ENCODE measurements around the gene CD300LD. TPM values are rescaled to one million over a fixed set of nuclear protein-coding genes. Genes with fewer than 3 reads are reported as not detected.

Gene CD300LD
- total RNA-seq, 4 donors from 2014 or later: not detected

GRCh38 chr17:74632617-74633016, 40.5 kb upstream of the CD300LD start:
- TF ChIP-seq CTCF (IDR thresholded peaks at IDR 0.05; ENCODE audit: low read depth): no peak

- no peak for TF ChIP-seq CTCF (IDR thresholded peaks at IDR 0.05; ENCODE audit: low read depth)
Observed at GRCh38 chr17:74631468-74632450, 39.7 kb upstream of the CD300LD start.

DNA sequence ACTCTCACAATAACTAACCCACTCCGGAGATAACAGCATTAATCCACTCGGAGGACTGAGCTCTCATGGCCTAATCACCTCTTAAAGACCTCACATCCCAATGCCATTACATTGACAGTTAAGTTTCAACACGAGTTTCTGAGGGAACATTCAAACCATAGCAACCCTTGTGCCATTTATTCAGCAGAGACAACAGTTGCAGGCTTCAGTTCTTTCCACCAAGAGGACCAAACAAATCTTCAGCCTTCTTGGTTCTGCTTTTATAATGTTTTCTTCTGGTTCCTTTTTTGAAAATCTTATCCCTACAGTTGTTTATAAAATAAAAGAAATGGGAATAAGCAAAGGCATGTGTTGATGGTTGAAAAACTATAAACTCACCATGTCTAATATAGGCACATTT, 33.6 kb upstream of the CD300LD start:
- TF ChIP-seq CTCF (IDR thresholded peaks at IDR 0.05; ENCODE audit: low read depth): no peak

- no peak for TF ChIP-seq CTCF (IDR thresholded peaks at IDR 0.05; ENCODE audit: low read depth)
Observed at GRCh38 chr17:74624131-74624530, 32.0 kb upstream of the CD300LD start.

DNA sequence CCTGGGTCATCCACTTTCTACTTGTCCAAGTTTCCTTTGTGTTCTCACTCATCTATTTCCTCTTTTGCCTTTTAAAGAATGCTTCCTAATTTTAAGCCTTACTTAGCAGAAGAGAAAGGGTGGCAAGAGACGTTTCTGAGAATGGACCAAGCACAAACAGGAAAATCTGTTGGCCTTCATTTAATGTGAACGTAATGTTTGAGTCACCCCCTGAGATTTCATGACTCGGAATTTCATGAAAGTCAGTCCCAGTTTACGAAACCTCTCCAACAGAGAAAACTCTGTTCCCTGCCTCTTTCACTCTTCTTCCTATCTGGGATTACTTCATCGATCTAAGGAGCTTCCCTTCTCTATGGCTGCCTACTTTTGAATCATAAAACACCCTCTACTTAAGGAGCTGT, 31.6 kb upstream of the CD300LD start, which contains the start of gene CD300E:
TSS of gene CD300E (minus strand) at position 46 of the 401 bp plus-strand sequence. CDS start 117 bp downstream, outside the sequence.
- TF ChIP-seq CTCF (IDR thresholded peaks at IDR 0.05; ENCODE audit: low read depth): no peak

- TF ChIP-seq CTCF (IDR thresholded peaks at IDR 0.05; ENCODE audit: low read depth): no peak
Observed at GRCh38 chr17:74619077-74619673, 27.1 kb upstream of the CD300LD start.

DNA sequence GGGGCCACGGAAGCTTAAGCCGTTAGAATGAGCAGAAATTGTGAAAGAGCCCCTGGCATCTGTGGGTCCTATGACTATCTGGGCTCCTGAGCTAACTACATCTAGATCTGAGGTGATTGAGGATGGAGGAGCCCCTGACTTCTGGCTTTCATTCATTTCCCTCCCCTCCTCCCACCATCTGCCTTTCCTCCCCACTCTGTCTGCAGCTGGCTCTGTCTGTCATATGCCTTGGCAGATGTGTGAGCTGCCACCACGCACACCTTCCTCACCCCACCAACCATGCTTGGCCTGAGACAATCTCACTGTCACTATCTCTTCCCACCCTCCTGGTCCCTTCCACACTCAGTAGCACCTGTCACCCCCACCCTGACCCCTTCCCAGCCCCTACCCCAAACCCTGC, 26.4 kb upstream of the CD300LD start:
- TF ChIP-seq CTCF (IDR thresholded peaks at IDR 0.05; ENCODE audit: low read depth): no peak

All from subcutaneous adipose tissue (tissue), 4 donors.